ENCODE results near the gene ROR2. TPM values are rescaled to one million over a fixed set of nuclear protein-coding genes. Genes with fewer than 3 reads are reported as not detected.

The ROR2 gene
- total RNA-seq, 1 donor from 2014 or later, result 7.4 TPM

- intact Hi-C loops (cut with micrococcal nuclease), result no loop called here
Measured at GRCh38 chr9:91843623-91844148, 106.3 kb downstream of the ROR2 start.

GRCh38 chr9:91843093-91843492 is 106.9 kb downstream of the ROR2 start:
- intact Hi-C loops (cut with micrococcal nuclease), result no loop called here

- intact Hi-C loops (cut with micrococcal nuclease), result no loop called here
Measured at GRCh38 chr9:91842358-91843049, 107.5 kb downstream of the ROR2 start.

- intact Hi-C loops (cut with micrococcal nuclease), result no loop called here
Measured at GRCh38 chr9:91841591-91841990, 108.4 kb downstream of the ROR2 start.

GRCh38 chr9:91840882-91841281 is 109.1 kb downstream of the ROR2 start:
- intact Hi-C loops (cut with micrococcal nuclease), result no loop called here

- intact Hi-C loops (cut with micrococcal nuclease), result no loop called here
Measured at GRCh38 chr9:91840469-91840868, 109.6 kb downstream of the ROR2 start.

- intact Hi-C loops (cut with micrococcal nuclease), result no loop called here
Measured at GRCh38 chr9:91839926-91840465, 110.0 kb downstream of the ROR2 start.

GRCh38 chr9:91837981-91838731 is 111.9 kb downstream of the ROR2 start:
- intact Hi-C loops (cut with micrococcal nuclease), result no loop called here

- intact Hi-C loops (cut with micrococcal nuclease), result no loop called here
Measured at GRCh38 chr9:91836515-91836914, 113.5 kb downstream of the ROR2 start.

- intact Hi-C loops (cut with micrococcal nuclease), result no loop called here
Measured at GRCh38 chr9:91835632-91836031, 114.4 kb downstream of the ROR2 start.

- intact Hi-C loops (cut with micrococcal nuclease), result no loop called here
Measured at GRCh38 chr9:91835216-91835615, 114.8 kb downstream of the ROR2 start.

- intact Hi-C loops (cut with micrococcal nuclease), result no loop called here
Measured at GRCh38 chr9:91834740-91835139, 115.3 kb downstream of the ROR2 start.

- intact Hi-C loops (cut with micrococcal nuclease), result no loop called here
Measured at GRCh38 chr9:91833878-91834255, 116.2 kb downstream of the ROR2 start.

GRCh38 chr9:91833096-91833877 is 116.7 kb downstream of the ROR2 start:
- intact Hi-C loops (cut with micrococcal nuclease), result no loop called here

GRCh38 chr9:91832322-91832721 is 117.7 kb downstream of the ROR2 start:
- intact Hi-C loops (cut with micrococcal nuclease), result no loop called here

- intact Hi-C loops (cut with micrococcal nuclease), result no loop called here
Measured at GRCh38 chr9:91825866-91826265, 124.2 kb downstream of the ROR2 start.

GRCh38 chr9:91825422-91825821 is 124.6 kb downstream of the ROR2 start:
- intact Hi-C loops (cut with micrococcal nuclease), result no loop called here

GRCh38 chr9:91824601-91825305 is 125.3 kb downstream of the ROR2 start:
- intact Hi-C loops (cut with micrococcal nuclease), result no loop called here

GRCh38 chr9:91824151-91824550 is 125.9 kb downstream of the ROR2 start:
- intact Hi-C loops (cut with micrococcal nuclease), result no loop called here

GRCh38 chr9:91820949-91821880 is 128.8 kb downstream of the ROR2 start:
- intact Hi-C loops (cut with micrococcal nuclease), result no loop called here

All from T-helper 1 cell treated with Interleukin-12 subunit alpha and Interleukin-12 subunit beta and Interleukin-4 antibody, amounts not matched to agents 30 ng/mL and 1 ng/mL, for 36 hours (primary cell).